ENCODE data around the gene PPP1R3G.

The PPP1R3G gene

GRCh38 chr6:5066456-5067093 lies 18.6 kb upstream of the PPP1R3G start:
- no peak for DNase-seq
- peaks cover 11% of the 10 kb centered on the region for H3K9me3 Mint-ChIP-seq
- TF ChIP-seq CTCF (IDR thresholded peaks at IDR 0.05): no peak
- H3K27me3 Mint-ChIP-seq (ENCODE audit: low read depth, poor library complexity): peaks cover 3% of the 10 kb centered on the region
- peaks cover 9% of the 10 kb centered on the region for H3K36me3 Mint-ChIP-seq (ENCODE audit: low read depth)
- no peak overlapping the region for H3K27ac Mint-ChIP-seq
- H3K4me3 Mint-ChIP-seq: no peak overlapping the region
- H3K4me1 Mint-ChIP-seq: no peaks in the 10 kb centered on the region

GRCh38 chr6:5067305-5067704 lies 17.8 kb upstream of the PPP1R3G start:
- no peak for DNase-seq
- peaks cover 3% of the 10 kb centered on the region for H3K27me3 Mint-ChIP-seq (ENCODE audit: low read depth, poor library complexity)
- H3K4me3 Mint-ChIP-seq: no peak overlapping the region
- H3K4me1 Mint-ChIP-seq: no peaks in the 10 kb centered on the region
- H3K36me3 Mint-ChIP-seq (ENCODE audit: low read depth): peaks cover 9% of the 10 kb centered on the region
- peaks cover 11% of the 10 kb centered on the region for H3K9me3 Mint-ChIP-seq
- H3K27ac Mint-ChIP-seq: no peak overlapping the region
- no peak for TF ChIP-seq CTCF (IDR thresholded peaks at IDR 0.05)

- H3K4me3 Mint-ChIP-seq: no peak overlapping the region
- DNase-seq: no peak
- H3K27me3 Mint-ChIP-seq (ENCODE audit: low read depth, poor library complexity): peaks cover 3% of the 10 kb centered on the region
- TF ChIP-seq CTCF (IDR thresholded peaks at IDR 0.05): no peak
- H3K4me1 Mint-ChIP-seq: no peaks in the 10 kb centered on the region
- peaks cover 9% of the 10 kb centered on the region for H3K36me3 Mint-ChIP-seq (ENCODE audit: low read depth)
- H3K9me3 Mint-ChIP-seq: peaks cover 11% of the 10 kb centered on the region
- no peak overlapping the region for H3K27ac Mint-ChIP-seq
These were observed 16.9 kb upstream of the PPP1R3G start for GRCh38 chr6:5068153-5068751.

GRCh38 chr6:5071216-5071615 lies 13.9 kb upstream of the PPP1R3G start:
- Mint-ChIP-seq H3K36me3 (ENCODE audit: low read depth) (peaks cover 9% of the 10 kb centered on the region), H3K27me3 (ENCODE audit: low read depth, poor library complexity) (peaks cover 6% of the 10 kb centered on the region), H3K4me3 (no peak overlapping the region), H3K9me3 (peaks cover 20% of the 10 kb centered on the region), H3K27ac (no peak overlapping the region), H3K4me1 (no peaks in the 10 kb centered on the region)
- no peak for TF ChIP-seq CTCF (IDR thresholded peaks at IDR 0.05)
- DNase-seq: no peak

- TF ChIP-seq CTCF (IDR thresholded peaks at IDR 0.05): no peak
- Mint-ChIP-seq H3K36me3 (ENCODE audit: low read depth) (peaks cover 4% of the 10 kb centered on the region), H3K4me3 (no peak overlapping the region), H3K27me3 (ENCODE audit: low read depth, poor library complexity) (peaks cover 12% of the 10 kb centered on the region), H3K9me3 (peaks cover 21% of the 10 kb centered on the region), H3K4me1 (no peaks in the 10 kb centered on the region), H3K27ac (no peak overlapping the region)
- no peak for DNase-seq
These were observed 12.7 kb upstream of the PPP1R3G start for GRCh38 chr6:5072440-5072839.

GRCh38 chr6:5073992-5074391 lies 11.1 kb upstream of the PPP1R3G start:
- TF ChIP-seq CTCF (IDR thresholded peaks at IDR 0.05): no peak
- Mint-ChIP-seq H3K9me3 (peaks cover 19% of the 10 kb centered on the region), H3K27me3 (ENCODE audit: low read depth, poor library complexity) (peaks cover 12% of the 10 kb centered on the region), H3K36me3 (ENCODE audit: low read depth) (no peaks in the 10 kb centered on the region), H3K4me3 (no peak overlapping the region), H3K27ac (no peak overlapping the region), H3K4me1 (no peaks in the 10 kb centered on the region)
- no peak for DNase-seq

Measured in nephron progenitor cell (in vitro differentiated cells).